Neutrophil (primary cell): Measurements from ENCODE around the gene CD81.
"Not testable (repeated sequence)": the region's sequence is repeated elsewhere in the genome, so short reads cannot be mapped to it uniquely, and the experiment has no call there.

Experiments used
- H3K27ac ChIP-seq: fragments of 200-600 bp; sonication (generic); 2 replicates; pipeline ENCODE4 v1.5.1; 2016; ENCODE audit warnings: mild to moderate bottlenecking, moderate library complexity
- H3K27me3 ChIP-seq: fragments of 200-600 bp; sonication (generic); 2 replicates; pipeline ENCODE4 v1.6.0; 2016; ENCODE audit warnings: mild to moderate bottlenecking
- H3K36me3 ChIP-seq: fragments of 200-600 bp; sonication (generic); 2 replicates; pipeline ENCODE4 v1.5.1; 2017
- H3K4me1 ChIP-seq, 2 experiments: fragments of 200-600 bp in 1 of 2; sonication (generic) in 1 of 2; 1 replicate in 1 of 2; 2 replicates in 1 of 2; pipeline versions ENCODE4 v1.5.1 to v1.6.1; 2013 to 2016; ENCODE audit warnings: low read depth in 1 of 2, low read length in 1 of 2, mild to moderate bottlenecking in 1 of 2, moderate library complexity in 1 of 2; ENCODE audit not compliant: control insufficient read depth in 1 of 2, insufficient read depth in 1 of 2
- H3K4me3 ChIP-seq, 2 experiments: fragments of 200-600 bp in 1 of 2; sonication (generic) in 1 of 2; 1 replicate in 1 of 2; 2 replicates in 1 of 2; pipeline ENCODE4 v1.5.1; 2013 to 2016; ENCODE audit warnings: low read depth in 1 of 2, low read length in 1 of 2, mild to moderate bottlenecking in 1 of 2, moderate library complexity in 1 of 2
- H3K9me3 ChIP-seq: fragments of 200-600 bp; sonication (generic); 2 replicates; pipeline ENCODE4 v1.5.1; 2016
- TF ChIP-seq, protein P1 (sequence below): fragments of 200-600 bp; sonication (generic); IDR thresholded peaks from 2 replicates; pipeline ENCODE4 v1.5.1; 2016; ENCODE audit warnings: antibody characterized with exemption

The CD81 gene

DNA sequence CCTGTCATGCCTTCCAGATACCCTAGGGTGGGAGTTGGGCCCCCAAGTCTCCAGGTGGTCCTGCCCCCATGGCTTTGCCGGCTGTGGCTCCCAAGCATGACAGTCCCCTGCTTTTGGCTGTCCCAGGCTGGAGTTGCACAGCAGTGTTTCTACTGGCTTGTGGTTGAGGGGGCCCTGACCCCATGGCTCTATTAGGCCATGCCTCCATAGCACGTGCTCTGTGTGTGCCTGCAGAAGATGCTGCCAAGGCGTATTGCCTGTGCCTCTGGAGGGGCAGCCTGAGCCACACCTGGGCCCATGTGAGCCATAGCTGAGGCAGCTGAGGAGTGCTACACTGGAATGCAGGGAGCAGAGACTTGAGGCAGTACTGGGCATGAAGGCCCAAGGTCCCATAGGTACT is 25.4 kb upstream of the CD81 start:
- Histone ChIP-seq H3K27ac (no peak overlapping the region), H3K27me3 (peaks cover 10% of the 10 kb centered on the region), H3K4me3 (no peak overlapping the region), H3K4me1 (no peaks in the 10 kb centered on the region), H3K36me3 (no peaks in the 10 kb centered on the region), H3K9me3 (no peaks in the 10 kb centered on the region)
- TF ChIP-seq, protein P1, sequence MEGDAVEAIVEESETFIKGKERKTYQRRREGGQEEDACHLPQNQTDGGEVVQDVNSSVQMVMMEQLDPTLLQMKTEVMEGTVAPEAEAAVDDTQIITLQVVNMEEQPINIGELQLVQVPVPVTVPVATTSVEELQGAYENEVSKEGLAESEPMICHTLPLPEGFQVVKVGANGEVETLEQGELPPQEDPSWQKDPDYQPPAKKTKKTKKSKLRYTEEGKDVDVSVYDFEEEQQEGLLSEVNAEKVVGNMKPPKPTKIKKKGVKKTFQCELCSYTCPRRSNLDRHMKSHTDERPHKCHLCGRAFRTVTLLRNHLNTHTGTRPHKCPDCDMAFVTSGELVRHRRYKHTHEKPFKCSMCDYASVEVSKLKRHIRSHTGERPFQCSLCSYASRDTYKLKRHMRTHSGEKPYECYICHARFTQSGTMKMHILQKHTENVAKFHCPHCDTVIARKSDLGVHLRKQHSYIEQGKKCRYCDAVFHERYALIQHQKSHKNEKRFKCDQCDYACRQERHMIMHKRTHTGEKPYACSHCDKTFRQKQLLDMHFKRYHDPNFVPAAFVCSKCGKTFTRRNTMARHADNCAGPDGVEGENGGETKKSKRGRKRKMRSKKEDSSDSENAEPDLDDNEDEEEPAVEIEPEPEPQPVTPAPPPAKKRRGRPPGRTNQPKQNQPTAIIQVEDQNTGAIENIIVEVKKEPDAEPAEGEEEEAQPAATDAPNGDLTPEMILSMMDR: no peak

DNA sequence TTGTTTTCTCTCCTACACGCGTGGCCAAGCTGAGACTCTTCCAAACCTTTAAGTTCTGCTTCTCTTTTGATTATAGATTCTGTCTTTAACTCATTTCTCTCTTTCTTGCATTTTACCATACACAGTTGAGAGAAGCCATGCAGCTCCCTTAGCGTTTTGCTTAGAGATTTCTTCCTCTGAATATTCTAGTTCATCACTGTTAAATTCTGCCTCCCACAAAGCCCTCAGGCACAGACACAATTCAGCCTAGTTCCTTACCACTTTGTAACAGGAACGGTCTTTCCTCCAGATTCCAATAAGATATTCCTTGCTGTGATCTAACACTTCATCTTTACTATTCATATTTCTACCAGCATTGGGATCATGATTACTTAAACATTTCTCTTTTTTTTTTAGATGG is 24.7 kb upstream of the CD81 start:
- Histone ChIP-seq H3K4me1 (no peaks in the 10 kb centered on the region), H3K4me3 (no peak overlapping the region), H3K9me3 (no peaks in the 10 kb centered on the region), H3K27me3 (peaks cover 10% of the 10 kb centered on the region), H3K27ac (no peak overlapping the region), H3K36me3 (no peaks in the 10 kb centered on the region)
- TF ChIP-seq, protein P1: no peak

- Histone ChIP-seq H3K4me1 (no peaks in the 10 kb centered on the region), H3K27ac (no peak overlapping the region)
- TF ChIP-seq, protein P1: no peak
Measured at GRCh38 chr11:2355000-2355644, 22.0 kb upstream of the CD81 start.

GRCh38 chr11:2357246-2357645 is 19.9 kb upstream of the CD81 start:
- Histone ChIP-seq H3K4me3 (no peak overlapping the region), H3K36me3 (no peaks in the 10 kb centered on the region), H3K27ac (no peak overlapping the region), H3K9me3 (no peaks in the 10 kb centered on the region), H3K27me3 (no peaks in the 10 kb centered on the region), H3K4me1 (no peaks in the 10 kb centered on the region)
- TF ChIP-seq, protein P1: no peak

More at GRCh38 chr11:2355000-2355644, 22.0 kb upstream of the CD81 start:
- peaks cover 10% of the 10 kb centered on the region for H3K27me3 ChIP-seq
- no peaks in the 10 kb centered on the region for H3K9me3 ChIP-seq
- H3K4me3 ChIP-seq: no peak overlapping the region
- H3K36me3 ChIP-seq: no peaks in the 10 kb centered on the region

- H3K9me3 ChIP-seq, H3K4me3 ChIP-seq, H3K36me3 ChIP-seq, H3K27me3 ChIP-seq, H3K4me1 ChIP-seq, H3K27ac ChIP-seq: not testable (repeated sequence)
Measured at GRCh38 chr11:2357651-2358050, 19.5 kb upstream of the CD81 start.

GRCh38 chr11:2358754-2359442 is 18.2 kb upstream of the CD81 start:
- TF ChIP-seq, protein P1: no peak
- no peak overlapping the region for H3K27ac ChIP-seq
- H3K27me3 ChIP-seq: peaks cover 10% of the 10 kb centered on the region
- no peaks in the 10 kb centered on the region for H3K4me1 ChIP-seq
- no peaks in the 10 kb centered on the region for H3K9me3 ChIP-seq
- no peaks in the 10 kb centered on the region for H3K36me3 ChIP-seq
- H3K4me3 ChIP-seq: no peak overlapping the region
